AG08396 (cell line): ENCODE data around the gene PTGES3.
A peak's percentile ranks its signal among the peaks of the same experiment; 100 is the strongest.
"Not testable (repeated sequence)": the region's sequence is repeated elsewhere in the genome, so short reads cannot be mapped to it uniquely, and the experiment has no call there.

Experiments
- DNase-seq: peaks from one replicate; pipeline ENCODE4 v3.0.0; 2012; ENCODE audit warnings: low spot score, mixed read lengths

The PTGES3 gene

GRCh38 chr12:56688129-56688845, at the start of gene PTGES3:
TSS of gene PTGES3 (minus strand) at chr12:56688284. CDS start at chr12:56687999, 285 bp downstream.
- peak; percentile 98 for DNase-seq

DNA sequence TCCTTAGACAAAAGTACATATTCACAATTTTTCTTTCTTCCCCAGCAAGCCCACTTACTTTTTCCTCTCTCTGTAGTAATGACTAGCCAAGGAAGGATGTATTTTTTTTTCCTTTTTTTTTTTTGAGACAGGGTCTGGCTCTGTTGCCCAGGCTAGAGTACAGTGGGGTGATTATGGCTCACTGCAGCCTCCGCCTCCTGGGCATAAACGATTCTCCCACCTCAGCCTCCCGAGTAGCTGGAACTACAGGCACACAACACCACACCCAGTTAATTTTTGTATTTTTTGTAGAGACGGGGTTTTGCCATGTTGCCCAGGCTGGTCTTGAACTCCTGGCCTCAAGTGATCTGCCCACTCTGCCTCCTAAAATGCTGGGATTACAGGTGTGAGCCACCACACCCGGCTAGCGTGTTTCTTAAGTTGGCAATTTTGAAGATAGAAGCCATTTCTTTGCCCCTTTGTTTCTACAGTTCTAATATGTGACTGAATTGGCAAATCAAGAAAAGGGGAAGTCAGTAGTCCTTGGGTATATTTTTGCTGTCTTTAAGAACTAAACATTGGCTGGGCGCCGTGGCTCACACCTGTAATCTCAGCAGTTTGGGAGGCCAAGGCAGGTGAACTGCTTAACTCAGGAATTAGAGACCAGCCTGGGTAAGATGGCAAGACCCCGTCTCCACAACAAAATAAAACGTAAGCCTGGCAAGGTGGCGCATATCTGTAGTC, 40.2 kb upstream of the PTGES3 start:
- no peak for DNase-seq

GRCh38 chr12:56726196-56726675, 38.2 kb upstream of the PTGES3 start:
- not testable (repeated sequence) for DNase-seq

- DNase-seq: no peak
Observed at GRCh38 chr12:56725723-56726102, 37.6 kb upstream of the PTGES3 start.

DNA sequence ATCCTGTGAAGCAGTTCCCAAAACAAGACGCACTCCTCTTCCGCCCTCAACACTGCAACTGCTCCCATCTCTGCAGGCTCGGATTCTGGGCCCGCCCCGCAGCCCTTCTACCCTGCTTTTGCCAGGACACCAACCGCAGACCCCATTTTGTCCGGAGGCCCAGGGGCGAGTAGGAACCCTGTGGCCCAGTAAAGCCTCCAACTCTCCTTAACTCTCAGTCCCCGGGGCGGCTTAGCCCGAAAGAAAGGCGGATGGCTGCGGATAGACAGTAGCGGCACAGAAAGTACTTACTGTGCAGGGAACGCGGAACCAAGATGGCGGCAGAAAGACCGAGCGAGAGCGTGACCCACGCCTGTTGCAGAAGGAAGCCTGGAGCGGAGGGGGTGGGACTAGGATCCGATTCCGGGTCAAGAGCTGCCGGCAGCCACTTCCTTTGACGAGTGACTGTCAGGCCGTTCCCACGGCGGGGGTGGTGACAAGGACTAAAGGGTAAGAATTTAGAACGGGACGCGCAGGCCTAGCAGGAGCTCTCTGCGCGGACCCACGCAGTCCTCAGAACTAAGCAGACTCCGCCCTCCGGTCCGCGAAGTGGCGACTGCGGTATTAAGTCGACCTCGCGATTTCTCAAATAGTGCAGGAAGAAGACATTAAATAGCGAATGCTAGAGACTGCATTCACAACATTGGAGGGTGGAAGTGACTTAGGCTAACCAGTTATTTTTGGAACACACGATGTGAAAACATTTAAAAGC, 37.1 kb upstream of the PTGES3 start, which contains the start of gene NACA:
Gene NACA (minus strand): TSS at position 328 of the 751 bp plus-strand sequence. CDS start 778 bp downstream, outside the sequence.
- peak; percentile 95 for DNase-seq

DNA sequence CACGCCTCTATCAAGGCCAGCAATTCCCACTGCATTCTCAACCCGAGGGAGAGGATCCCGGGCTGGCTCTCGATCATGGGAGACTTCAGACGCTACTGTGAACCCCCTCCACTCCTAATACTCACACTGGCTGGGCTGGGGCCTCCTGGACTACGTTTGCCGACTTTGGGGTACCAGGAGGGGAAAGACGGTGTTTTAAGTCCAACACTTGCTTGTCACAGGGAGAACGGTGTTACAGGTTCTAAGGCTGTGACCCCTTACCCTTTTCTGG, 36.6 kb upstream of the PTGES3 start:
- DNase-seq: no peak

DNA sequence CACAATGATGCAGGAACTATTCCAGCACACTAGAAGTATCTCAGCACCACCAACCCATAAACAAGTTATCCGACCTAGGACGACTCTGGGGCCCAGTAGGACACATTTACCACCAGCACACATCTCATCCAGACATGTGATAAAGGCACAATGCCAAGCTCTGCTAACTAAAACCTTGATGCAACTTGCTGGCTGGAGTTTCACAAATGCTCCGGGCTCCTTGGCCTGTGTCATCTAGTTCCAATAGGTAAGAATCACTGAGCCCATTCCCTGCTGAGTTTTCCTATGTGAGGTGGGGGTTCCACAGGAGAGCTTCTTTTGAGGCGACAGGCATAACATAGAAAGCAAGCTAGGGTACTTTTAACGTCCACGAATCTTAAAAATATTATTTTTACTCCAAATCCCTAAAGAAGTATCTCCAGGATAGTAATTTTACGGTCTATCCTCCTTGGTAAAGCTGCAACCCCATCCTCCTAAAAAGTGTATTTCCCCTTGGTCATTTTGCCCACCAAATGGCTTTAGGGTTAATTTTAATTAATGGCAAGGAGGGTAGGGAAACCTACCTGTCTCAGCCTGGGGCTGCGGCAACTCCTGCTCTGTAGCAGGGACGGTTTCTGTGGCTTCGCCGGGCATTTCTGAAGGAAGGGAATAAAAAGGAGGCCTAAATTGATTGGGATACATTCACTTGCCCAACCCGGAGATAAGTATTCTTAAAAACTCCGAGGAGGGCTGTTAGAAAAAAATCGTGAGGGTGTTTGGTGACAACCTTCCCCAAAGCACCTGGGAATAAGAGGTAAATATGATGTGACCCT, 36.0 kb upstream of the PTGES3 start:
- DNase-seq: peak; percentile 62

- DNase-seq: no peak
Observed at GRCh38 chr12:56723352-56723751, 35.3 kb upstream of the PTGES3 start.

- no peak for DNase-seq
Observed at GRCh38 chr12:56722832-56723231, 34.7 kb upstream of the PTGES3 start.

- DNase-seq: no peak
Observed at GRCh38 chr12:56721721-56722120, 33.6 kb upstream of the PTGES3 start.

DNA sequence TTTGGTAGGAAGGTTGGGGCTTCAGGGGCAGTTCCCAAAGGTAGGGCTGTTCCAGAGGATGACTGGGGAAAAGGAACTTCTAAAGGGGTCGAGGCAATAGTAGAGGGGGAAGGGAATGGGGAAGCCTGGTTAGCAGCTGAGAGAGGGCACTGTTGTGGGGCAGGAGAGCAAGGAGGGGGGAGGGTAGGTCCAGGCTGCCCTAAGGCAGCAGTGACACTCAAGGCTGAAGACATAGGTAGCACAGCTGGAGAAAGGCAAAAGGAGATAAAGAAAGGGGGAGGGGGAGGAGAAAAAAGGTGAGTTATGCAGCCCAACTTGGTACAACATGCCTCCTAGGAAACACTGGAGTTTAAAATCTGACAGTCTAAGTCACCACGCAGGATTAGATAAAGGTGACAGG, 33.1 kb upstream of the PTGES3 start:
- DNase-seq: no peak

- DNase-seq: no peak
Observed at GRCh38 chr12:56720731-56721151, 32.7 kb upstream of the PTGES3 start.

DNA sequence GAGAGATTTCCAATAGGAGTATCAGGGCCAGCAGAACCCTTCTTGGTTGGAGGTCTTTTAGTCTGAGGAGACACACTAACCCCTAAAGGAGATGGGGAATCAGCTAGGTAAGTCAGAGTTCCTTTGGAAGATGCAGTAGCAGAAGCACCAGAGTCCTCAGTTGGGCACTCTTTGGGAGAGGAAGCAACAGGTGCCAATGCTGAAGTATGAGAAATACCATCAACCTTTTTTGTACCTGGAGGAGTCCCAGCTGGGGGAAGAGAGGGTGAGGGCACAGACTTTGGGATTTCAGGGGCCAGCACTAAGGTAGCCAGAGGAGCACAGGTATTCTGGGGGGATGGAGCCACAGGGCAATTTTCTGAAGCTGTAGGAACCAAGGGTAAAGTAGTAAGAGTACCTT, 31.0 kb upstream of the PTGES3 start:
- no peak for DNase-seq

DNA sequence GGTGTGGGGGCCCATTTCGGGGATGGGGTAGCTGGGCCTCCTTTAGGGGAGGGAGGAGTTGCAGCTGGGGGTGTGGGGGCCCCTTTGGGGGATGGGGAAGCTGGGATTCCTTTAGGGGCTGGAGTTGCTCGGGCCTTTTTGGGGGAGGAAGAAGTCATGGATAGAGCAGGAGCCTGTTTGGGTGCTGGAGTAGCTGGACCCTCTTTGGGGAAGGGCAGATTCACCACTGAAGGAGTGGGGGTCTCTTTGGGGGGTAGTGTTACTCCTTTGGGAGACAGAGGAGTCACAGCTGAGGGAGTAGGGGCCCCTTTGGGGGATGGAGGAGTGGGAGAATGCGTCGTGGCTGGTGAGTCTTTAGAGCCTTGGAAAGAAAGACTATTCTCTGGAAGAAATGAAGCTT, 30.6 kb upstream of the PTGES3 start:
- no peak for DNase-seq

GRCh38 chr12:56718149-56718548, 30.1 kb upstream of the PTGES3 start:
- no peak for DNase-seq

DNA sequence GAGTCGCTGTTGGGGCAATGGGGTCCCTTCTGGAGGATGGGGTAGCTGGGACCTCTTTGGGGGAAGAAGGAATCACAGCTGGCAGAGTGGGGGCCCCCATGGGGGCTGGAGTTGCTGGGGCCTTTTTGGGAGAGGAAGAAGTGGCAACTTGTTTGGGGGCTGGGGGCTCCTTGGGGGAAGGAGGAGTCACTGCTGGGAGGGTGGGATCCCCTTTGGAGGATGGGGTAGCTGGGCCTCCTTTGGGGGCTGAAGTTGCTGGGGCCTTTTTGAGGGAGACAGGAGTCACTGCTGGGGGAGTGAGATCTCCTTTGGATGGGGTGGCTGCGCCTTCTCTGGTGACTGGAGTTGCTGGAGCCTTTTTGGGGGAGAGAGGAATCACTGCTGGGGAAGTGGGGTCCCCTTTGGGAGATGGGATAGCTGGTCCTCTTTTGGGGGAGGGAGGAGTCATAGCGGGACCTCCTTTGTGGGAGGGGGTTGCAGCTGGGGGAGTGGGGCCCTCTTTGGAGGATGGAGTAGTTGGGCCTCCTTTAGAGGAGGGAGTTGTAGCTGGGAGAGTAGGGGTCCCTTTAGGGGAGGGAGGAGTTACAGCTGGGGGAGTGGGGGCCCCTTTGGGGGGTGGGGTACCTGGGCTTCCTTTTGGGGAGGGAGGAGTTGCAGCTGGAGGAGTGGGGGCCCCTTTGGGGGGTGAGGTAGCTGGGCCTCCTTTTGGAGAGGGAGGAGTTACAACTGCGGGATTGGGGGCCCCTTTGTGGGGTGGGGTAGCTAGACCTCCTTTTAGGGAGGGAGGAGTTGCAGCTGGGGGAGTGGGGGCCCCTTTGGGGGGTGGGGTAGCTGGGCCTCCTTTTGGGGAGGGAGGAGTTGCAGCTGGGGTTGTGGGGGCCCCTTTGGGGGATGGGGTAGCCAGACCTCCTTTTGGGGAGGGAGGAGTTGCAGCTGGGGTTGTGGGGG, 29.1 kb upstream of the PTGES3 start:
- DNase-seq: no peak

DNA sequence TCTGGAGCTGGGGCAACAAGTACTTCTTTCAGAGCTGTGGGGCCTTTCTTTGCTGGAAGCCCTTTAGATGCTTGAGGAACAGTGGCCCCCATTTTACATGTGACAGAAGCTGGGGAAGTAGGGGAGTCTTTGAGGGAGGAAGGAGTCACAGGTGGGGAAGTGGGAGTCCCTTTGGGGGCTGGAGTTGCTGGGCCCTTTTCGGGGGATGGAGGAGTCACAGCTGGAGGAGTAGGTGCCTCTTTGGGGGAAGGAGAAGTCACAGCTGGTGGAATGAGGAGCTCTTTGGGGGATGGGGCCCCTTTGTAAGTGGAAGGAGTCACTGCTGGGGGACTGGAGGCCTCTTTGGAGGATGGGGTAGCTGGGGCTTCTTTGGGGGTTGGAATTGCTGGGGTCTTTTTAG, 28.4 kb upstream of the PTGES3 start:
- DNase-seq: no peak

- DNase-seq: no peak
Observed at GRCh38 chr12:56715798-56716197, 27.7 kb upstream of the PTGES3 start.

DNA sequence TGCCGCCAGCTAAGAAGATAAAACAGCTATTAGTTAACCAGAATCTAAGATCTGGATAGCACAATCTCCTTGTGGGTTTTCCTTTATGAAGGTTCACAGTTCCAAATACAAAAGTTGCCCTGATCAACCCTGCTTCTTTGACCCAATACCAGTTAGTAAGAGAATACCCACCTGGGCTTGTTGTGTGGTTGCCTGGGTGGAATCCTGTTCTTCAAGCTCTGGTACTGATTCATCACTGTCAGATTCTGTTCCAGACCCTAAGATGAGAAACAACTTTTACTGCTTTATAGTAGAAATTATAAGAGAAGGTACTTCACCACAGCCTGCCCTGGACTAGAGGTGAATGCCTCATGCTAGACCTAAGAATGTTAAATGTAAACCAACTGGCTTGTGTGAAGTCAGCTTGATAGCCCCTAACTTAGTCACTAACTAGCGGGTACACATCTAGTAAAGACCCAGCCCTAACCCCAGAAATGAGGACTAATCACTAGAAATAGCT, 26.4 kb upstream of the PTGES3 start:
- DNase-seq: no peak

DNA sequence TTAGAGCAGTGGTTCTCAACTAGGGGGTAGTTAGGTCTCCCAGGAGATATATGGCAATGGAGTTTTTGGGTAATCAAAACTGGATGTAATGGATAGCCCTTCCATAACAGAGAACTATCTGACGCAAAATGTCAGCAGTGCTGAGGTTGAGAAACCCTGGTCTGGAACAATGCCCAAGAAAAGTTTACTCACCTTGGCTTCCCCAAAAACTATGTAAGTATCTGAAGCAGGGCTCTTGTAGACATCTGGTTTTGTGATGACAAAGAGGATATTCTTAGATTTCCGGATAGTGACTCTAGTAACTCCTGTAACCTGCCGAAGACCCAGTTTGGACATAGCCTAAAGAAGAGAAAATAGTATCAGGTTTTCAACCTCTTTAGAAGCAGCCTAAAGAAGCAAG, 25.3 kb upstream of the PTGES3 start:
- DNase-seq: no peak
